Fibroblast of pulmonary artery (primary cell): ENCODE results near the gene RHBDL1.

ENCODE experiments used
- DNase-seq: peaks from one replicate; pipeline ENCODE4 v3.0.0-alpha.2; 2010; ENCODE audit warnings: low read depth
- H3K4me3 ChIP-seq: replicated peaks from 2 replicates; pipeline ENCODE4 v1.5.1; 2011; ENCODE audit warnings: low read depth, mild to moderate bottlenecking, control low read depth, low read length, moderate library complexity
- CTCF ChIP-seq: IDR thresholded peaks from 2 replicates; pipeline ENCODE4 v1.5.1; 2011; ENCODE audit warnings: mild to moderate bottlenecking, control low read depth, low read length, inconsistent platforms; ENCODE audit errors: missing control alignments

RHBDL1 gene

GRCh38 chr16:629185-629832, 46.2 kb upstream of the RHBDL1 start:
- no peak for DNase-seq
- H3K4me3 ChIP-seq: no peak overlapping the region
- no peak for TF ChIP-seq CTCF

GRCh38 chr16:629833-630248, 45.6 kb upstream of the RHBDL1 start:
- no peak overlapping the region for H3K4me3 ChIP-seq
- no peak for TF ChIP-seq CTCF
- DNase-seq: no peak

GRCh38 chr16:630249-630814, 45.1 kb upstream of the RHBDL1 start:
- no peak overlapping the region for H3K4me3 ChIP-seq
- TF ChIP-seq CTCF: no peak
- no peak for DNase-seq

- no peak for TF ChIP-seq CTCF
- no peak within 1 kb of the TSS for H3K4me3 ChIP-seq
- no peak for DNase-seq
Observed at GRCh38 chr16:630815-631405, 44.6 kb upstream of the RHBDL1 start, which contains the start of gene WFIKKN1. Gene WFIKKN1, plus strand, starts transcription at chr16:630985. Its CDS starts 269 bp downstream, at chr16:631254.

GRCh38 chr16:631808-632358, 43.6 kb upstream of the RHBDL1 start:
- no peak overlapping the region for H3K4me3 ChIP-seq
- no peak for TF ChIP-seq CTCF

GRCh38 chr16:632486-633335, 42.8 kb upstream of the RHBDL1 start:
- H3K4me3 ChIP-seq: no peak overlapping the region
- no peak for TF ChIP-seq CTCF
- no peak for DNase-seq

More at GRCh38 chr16:631808-632358, 43.6 kb upstream of the RHBDL1 start:
- no peak for DNase-seq
